Gastrocnemius medialis (tissue), 4 donors: Measurements from ENCODE around the gene GNAS-AS1.

Experiments used
- POLR2A ChIP-seq, 2 donors: fragments of 450-650 bp; IDR thresholded peaks; one replicate each; pipeline ENCODE4 v1.6.1; 2017; ENCODE audit warnings: antibody characterized with exemption in 2 of 2, mild to moderate bottlenecking in 2 of 2, moderate library complexity in 2 of 2
- TF ChIP-seq, protein P1 (sequence below), 5 experiments: fragments of 450-650 bp in 3 of 5; fragments of 200-600 bp in 2 of 5; sonication (generic) in 2 of 5; IDR thresholded peaks in 4 of 5; conservative IDR thresholded peaks in 1 of 5; 1 replicate in 4 of 5; 2 replicates in 1 of 5; pipeline ENCODE4 v1.5.1; 2016 to 2019; ENCODE audit warnings: antibody characterized with exemption in 5 of 5, mild to moderate bottlenecking in 3 of 5, moderate library complexity in 3 of 5

DNA sequence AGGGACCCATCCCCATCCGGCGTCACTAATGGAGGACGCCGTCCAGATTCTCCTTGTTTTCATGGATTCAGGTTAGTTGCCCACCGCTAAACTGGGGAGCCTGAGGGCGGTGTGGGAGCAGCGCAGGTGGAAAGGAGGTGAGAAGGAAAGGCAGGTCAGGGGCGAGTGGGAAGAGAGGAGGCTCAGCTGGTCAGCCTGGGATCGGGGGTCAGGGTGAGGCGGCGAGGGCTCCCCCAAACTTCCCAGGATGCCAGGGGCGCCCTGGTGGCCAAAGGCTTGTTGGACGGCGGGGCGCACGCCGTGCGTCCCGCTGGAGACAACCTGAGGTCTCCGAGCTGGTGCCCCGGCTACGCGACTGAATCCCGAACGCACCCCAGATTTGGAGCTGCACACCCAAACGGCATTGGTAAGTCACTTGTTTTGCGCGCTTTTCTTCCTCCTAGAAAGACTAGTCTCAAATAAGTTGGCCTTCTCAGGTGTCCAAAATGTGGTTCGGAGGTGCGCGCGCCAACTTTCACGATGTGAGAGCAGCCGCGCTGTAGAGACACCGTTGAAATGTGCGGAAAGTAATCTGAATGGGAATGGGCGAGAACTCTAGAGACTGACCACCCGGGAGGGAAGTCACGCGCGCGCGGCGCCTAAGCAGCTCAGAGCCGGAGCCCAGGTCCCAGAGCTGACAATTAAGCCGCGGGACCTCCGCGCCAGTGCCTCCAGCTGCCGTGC lies 9.7 kb downstream of the GNAS-AS1 start:
- TF ChIP-seq, protein P1, sequence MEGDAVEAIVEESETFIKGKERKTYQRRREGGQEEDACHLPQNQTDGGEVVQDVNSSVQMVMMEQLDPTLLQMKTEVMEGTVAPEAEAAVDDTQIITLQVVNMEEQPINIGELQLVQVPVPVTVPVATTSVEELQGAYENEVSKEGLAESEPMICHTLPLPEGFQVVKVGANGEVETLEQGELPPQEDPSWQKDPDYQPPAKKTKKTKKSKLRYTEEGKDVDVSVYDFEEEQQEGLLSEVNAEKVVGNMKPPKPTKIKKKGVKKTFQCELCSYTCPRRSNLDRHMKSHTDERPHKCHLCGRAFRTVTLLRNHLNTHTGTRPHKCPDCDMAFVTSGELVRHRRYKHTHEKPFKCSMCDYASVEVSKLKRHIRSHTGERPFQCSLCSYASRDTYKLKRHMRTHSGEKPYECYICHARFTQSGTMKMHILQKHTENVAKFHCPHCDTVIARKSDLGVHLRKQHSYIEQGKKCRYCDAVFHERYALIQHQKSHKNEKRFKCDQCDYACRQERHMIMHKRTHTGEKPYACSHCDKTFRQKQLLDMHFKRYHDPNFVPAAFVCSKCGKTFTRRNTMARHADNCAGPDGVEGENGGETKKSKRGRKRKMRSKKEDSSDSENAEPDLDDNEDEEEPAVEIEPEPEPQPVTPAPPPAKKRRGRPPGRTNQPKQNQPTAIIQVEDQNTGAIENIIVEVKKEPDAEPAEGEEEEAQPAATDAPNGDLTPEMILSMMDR (IDR thresholded peaks at IDR 0.05 in 4 of 5, conservative IDR thresholded peaks at IDR 0.05 in 1 of 5) = no peak
- no peak for TF ChIP-seq POLR2A (IDR thresholded peaks at IDR 0.05)
